A549 treated with CORT108297 at 1 μM for 4 hours (cell line): ENCODE measurements around the gene CHMP2A. TPM values are rescaled to one million over a fixed set of nuclear protein-coding genes. Genes with fewer than 3 reads are reported as not detected.

ENCODE experiments used
- total RNA-seq: library from RNA; stranded (reverse); fragments of 200-300 nt; extraction: Qiagen RNA extraction; gene quantifications from 5 replicates; pipeline ENCODE4 v1.2.3, GENCODE V29; 2022

The CHMP2A gene
- total RNA-seq: 194 to 206 TPM (median 196 TPM) in 5 replicates

GRCh38 chr19:58554494-58555368, at the start of gene CHMP2A:
CHMP2A (minus strand) TSS chr19:58555105; CDS start chr19:58554212, 893 bp downstream.

DNA sequence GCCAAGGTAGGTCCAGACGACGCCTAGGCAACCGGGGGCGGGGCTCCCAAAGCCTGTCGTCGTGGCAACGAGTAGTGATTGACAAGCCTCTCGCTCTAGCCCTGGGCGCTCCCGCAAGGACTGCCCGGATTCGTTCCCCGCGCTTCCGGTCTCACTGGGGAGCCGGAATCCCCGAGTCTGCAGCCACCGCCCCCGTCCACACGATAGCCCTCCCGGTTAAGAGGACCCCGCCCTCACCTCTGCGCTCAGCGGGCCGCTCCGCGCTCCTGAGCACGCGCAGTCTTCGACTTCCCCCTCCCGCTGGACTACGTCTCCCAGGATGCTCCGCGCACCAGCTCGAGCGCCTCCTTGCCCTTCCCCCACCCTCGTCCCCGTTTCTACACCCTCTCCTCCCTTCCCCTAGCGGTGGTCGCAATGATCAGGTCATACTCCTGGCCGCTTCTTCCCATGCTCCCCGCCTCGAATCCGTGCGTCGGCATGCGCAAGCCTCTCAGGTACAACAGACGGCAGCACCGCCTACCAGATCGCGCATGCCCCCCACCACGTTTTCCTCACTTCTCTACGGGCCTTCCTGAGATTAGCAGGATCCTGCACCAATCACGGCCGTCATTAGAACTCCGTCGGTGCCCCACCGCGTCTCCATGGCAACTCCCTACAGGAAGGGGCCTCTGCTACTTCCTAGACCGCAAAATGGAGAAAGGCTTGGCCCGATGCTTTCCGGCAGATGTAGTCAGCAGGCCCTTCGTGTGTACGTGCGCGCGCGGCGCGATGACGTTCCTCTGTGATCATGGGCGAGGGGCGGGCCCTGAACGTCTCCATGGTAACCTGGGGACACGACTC, 18.1 kb upstream of the CHMP2A start, which contains the start of gene MZF1:
Gene MZF1, minus strand, starts transcription at position 518 of the 840 bp plus-strand sequence. CDS start 1,946 bp downstream, outside the sequence.

DNA sequence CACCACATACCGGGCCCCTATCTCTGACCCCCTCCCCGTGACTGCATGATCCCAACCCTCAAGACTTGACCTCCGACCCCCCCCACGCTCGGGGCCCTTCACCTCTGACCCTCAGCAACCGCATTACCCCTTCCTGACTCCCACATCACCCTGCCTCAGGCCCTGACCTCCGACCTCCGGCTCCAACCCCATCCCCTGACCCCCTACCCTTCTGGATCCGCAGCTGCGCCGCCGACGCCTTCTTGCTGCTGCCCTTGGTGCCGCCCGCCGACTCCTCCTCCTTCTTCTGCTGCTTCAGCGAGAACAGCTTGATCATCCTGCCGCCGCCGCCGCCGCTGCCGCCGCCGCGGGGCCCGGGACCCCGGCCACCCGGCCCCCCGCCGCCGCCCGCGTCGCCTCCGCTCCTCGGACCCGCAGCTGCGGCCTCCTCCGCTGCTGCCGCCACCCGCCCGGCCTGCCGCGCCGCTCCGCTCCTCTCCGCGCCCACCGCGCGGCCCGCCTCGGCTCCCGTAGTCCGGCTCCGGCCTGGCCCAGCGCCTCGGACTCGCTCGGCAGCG, 3.2 kb upstream of the CHMP2A start, which contains the start of gene UBE2M:
Gene UBE2M, minus strand, starts transcription at position 546 of the 557 bp plus-strand sequence. Its CDS starts 230 bp downstream, at position 316.

GRCh38 chr19:58543826-58544590, 10.9 kb downstream of the CHMP2A start, which contains the start of gene TRIM28:
TRIM28 (plus strand) TSS chr19:58544064; CDS start chr19:58544758, 694 bp downstream.

GRCh38 chr19:58519355-58520256, 35.3 kb downstream of the CHMP2A start, which contains the start of gene ZBTB45:
ZBTB45 (minus strand) TSS chr19:58519810; CDS start chr19:58517673, 2,137 bp downstream.

GRCh38 chr19:58511353-58512208, 43.3 kb downstream of the CHMP2A start, which contains the start of gene SLC27A5:
SLC27A5 (minus strand) TSS chr19:58511992; CDS start chr19:58511955, 37 bp downstream.

Other genes starting within 250 kb of the CHMP2A start
- 88.9 to 110 TPM (median 94.2 TPM) in 5 replicates for gene ERVK3-1, start 249.7 kb downstream of the CHMP2A start, total RNA-seq
- 2.4 to 2.7 TPM (median 2.6 TPM) in 5 replicates for gene ZSCAN22, start 228.1 kb downstream of the CHMP2A start, total RNA-seq
- gene A1BG, start 201.6 kb downstream of the CHMP2A start, total RNA-seq: 9.0 to 15.1 TPM (median 12.4 TPM) in 5 replicates
- 0.98 to 1.7 TPM (median 1.5 TPM) in 5 replicates for gene ZNF497, start 192.4 kb downstream of the CHMP2A start, total RNA-seq
- 0.92 to 1.6 TPM (median 1.4 TPM) in 5 replicates for gene ZNF837, start 174.1 kb downstream of the CHMP2A start, total RNA-seq
- gene RPS5, start 167.8 kb downstream of the CHMP2A start, total RNA-seq: 2,147 to 2,676 TPM (median 2,583 TPM) in 5 replicates
- gene RNF225, start 159.4 kb downstream of the CHMP2A start, total RNA-seq: 0.08 to 0.25 TPM (median 0.17 TPM) in 4 of 5 replicates, not detected in the other
- 17.4 to 20.0 TPM (median 19.2 TPM) in 5 replicates for gene ZNF584, start 146.5 kb downstream of the CHMP2A start, total RNA-seq
- gene ZNF132, start 115.0 kb downstream of the CHMP2A start, total RNA-seq: 0.08 to 0.10 TPM (median 0.09 TPM) in 5 replicates
- 5.8 to 7.5 TPM (median 7.3 TPM) in 5 replicates for gene ZNF324B, start 103.5 kb downstream of the CHMP2A start, total RNA-seq
- gene ZNF324, start 88.0 kb downstream of the CHMP2A start, total RNA-seq: 7.8 to 11.4 TPM (median 9.2 TPM) in 5 replicates
- gene ZNF446, start 78.8 kb downstream of the CHMP2A start, total RNA-seq: 11.4 to 14.5 TPM (median 14.0 TPM) in 5 replicates
- gene SLC27A5, start 43.1 kb downstream of the CHMP2A start, total RNA-seq: 24.8 to 33.9 TPM (median 31.6 TPM) in 5 replicates
- 13.1 to 20.3 TPM (median 18.7 TPM) in 5 replicates for gene ZBTB45, start 35.3 kb downstream of the CHMP2A start, total RNA-seq
- gene TRIM28, start 11.0 kb downstream of the CHMP2A start, total RNA-seq: 665 to 788 TPM (median 684 TPM) in 5 replicates
- 130 to 147 TPM (median 141 TPM) in 5 replicates for gene UBE2M, start 3.5 kb upstream of the CHMP2A start, total RNA-seq
- gene MZF1, start 18.2 kb upstream of the CHMP2A start, total RNA-seq: 9.9 to 18.7 TPM (median 16.8 TPM) in 5 replicates